HepG2 (cell line): ENCODE data around the gene CHST10. TPM values are rescaled to one million over a fixed set of nuclear protein-coding genes. Genes with fewer than 3 reads are reported as not detected.

Source experiments
- ATAC-seq: fragments of 200-7000 bp; cut with Tn5 transposase; 3 replicates; pipeline ENCODE4 v1.9.1; 2020; ENCODE audit warnings: mild to moderate bottlenecking, moderate library complexity
- BruUV-seq: library from RNA; stranded (reverse); fragments of 400-500 nt; replicated peaks from 2 replicates; lab custom pipeline; 2021; lab: Mats Ljungman, UMichigan
- CTCF ChIA-PET: fragments of 300-600 bp; formaldehyde crosslinking; extraction: SDS; loops from one replicate; lab custom pipeline; 2021; ENCODE audit warnings: low total read pairs, inconsistent platforms, low intra/inter-chr PET ratio; lab: Yijun Ruan, JAX
- POLR2A ChIA-PET: fragments of 350-600 bp; sonication (Branson Sonifier 250); formaldehyde crosslinking; loops from one replicate; lab custom pipeline; 2020; ENCODE audit warnings: antibody characterized with exemption, inconsistent platforms; lab: Yijun Ruan, JAX
- DNase-seq: peaks from one replicate; pipeline ENCODE4 v3.0.0-alpha.2; 2015; ENCODE audit warnings: low spot score
- FAIRE-seq: peaks from 3 replicates; lab custom pipeline; 2011; peaks lifted over from hg19 to GRCh38; lab: Jason Lieb, UNC
- H2AFZ ChIP-seq: one replicate; pipeline ENCODE4 v1.6.1; 2011; ENCODE audit warnings: low read length, inconsistent platforms
- H3K27ac ChIP-seq: fragments of 300-600 bp; 3 replicates; pipeline ENCODE4 v1.8.0; 2011; ENCODE audit warnings: mixed run types, mild to moderate bottlenecking, mixed read lengths, low read length, inconsistent platforms; ENCODE audit not compliant: insufficient read depth; ENCODE audit errors: extremely low read length
- H3K27me3 ChIP-seq, 2 experiments: fragments of 200-600 bp in 1 of 2; 2 replicates in 1 of 2; 3 replicates in 1 of 2; pipeline versions ENCODE4 v1.6.0 to v1.8.0; 2011; ENCODE audit warnings: low read length in 2 of 2, mild to moderate bottlenecking in 2 of 2, moderate library complexity in 2 of 2, inconsistent platforms in 1 of 2; ENCODE audit not compliant: insufficient read depth in 2 of 2, control insufficient read depth in 1 of 2
- H3K36me3 ChIP-seq, 2 experiments: fragments of 200-600 bp in 1 of 2; replicated peaks in 1 of 2; 2 replicates in 1 of 2; 3 replicates in 1 of 2; pipeline versions ENCODE4 v1.5.1 to v1.8.0; 2011; ENCODE audit warnings: low read length in 2 of 2, inconsistent platforms in 1 of 2; ENCODE audit not compliant: insufficient read depth in 2 of 2, control insufficient read depth in 1 of 2
- H3K4me1 ChIP-seq: 2 replicates; pipeline ENCODE4 v1.5.1; 2012; ENCODE audit warnings: low read length, inconsistent platforms; ENCODE audit not compliant: insufficient read depth
- H3K4me2 ChIP-seq: 2 replicates; pipeline ENCODE4 v1.6.0; 2011; ENCODE audit warnings: low read depth, low read length, inconsistent platforms
- H3K4me3 ChIP-seq, 3 experiments: fragments of 200-600 bp in 1 of 3; sonication (generic), shearing (Covaris generic) in 1 of 3; replicated peaks in 1 of 3; 2 replicates each; pipeline ENCODE4 v1.5.1; 2011 to 2016; ENCODE audit warnings: low read length in 3 of 3, inconsistent platforms in 2 of 3, low read depth in 2 of 3, mild to moderate bottlenecking in 2 of 3, control low read depth in 1 of 3, mixed read lengths in 1 of 3; ENCODE audit not compliant: insufficient read depth in 1 of 3
- H3K79me2 ChIP-seq: one replicate; pipeline ENCODE4 v1.6.1; 2011; ENCODE audit warnings: low read length, inconsistent platforms; ENCODE audit not compliant: insufficient read depth
- H3K9ac ChIP-seq: 2 replicates; pipeline ENCODE4 v1.6.0; 2011; ENCODE audit warnings: mild to moderate bottlenecking, low read depth, low read length, inconsistent platforms; ENCODE audit not compliant: insufficient read depth
- H3K9me3 ChIP-seq: 2 replicates; pipeline ENCODE4 v1.5.1; 2012; ENCODE audit warnings: mild to moderate bottlenecking, low read length
- H4K20me1 ChIP-seq: 2 replicates; pipeline ENCODE4 v1.6.0; 2011; ENCODE audit warnings: inconsistent platforms, mild to moderate bottlenecking, low read length, moderate library complexity; ENCODE audit not compliant: insufficient read depth
- FOSL1 ChIP-seq: sonication (generic); formaldehyde crosslinking; IDR thresholded peaks from 2 replicates; pipeline ENCODE4 v1.9.0; 2021; ENCODE audit warnings: missing genetic modification reagents, borderline replicate concordance
- GRHL1 ChIP-seq: sonication (generic); formaldehyde crosslinking; conservative IDR thresholded peaks from 2 replicates; pipeline ENCODE4 v1.8.0; 2022; ENCODE audit warnings: missing genetic modification reagents
- PCBP2 ChIP-seq: fragments of 200-400 bp; formaldehyde crosslinking; optimal IDR thresholded peaks from 2 replicates; pipeline ENCODE3; 2018; ENCODE audit warnings: low read length, low read depth; ENCODE audit not compliant: poor library complexity, severe bottlenecking
- TGIF2 ChIP-seq: IDR thresholded peaks from 2 replicates; pipeline ENCODE4 v1.6.1; 2016; ENCODE audit warnings: control low read depth, missing compliant biosample characterization
- TIGD3 ChIP-seq: sonication (generic); formaldehyde crosslinking; IDR thresholded peaks from 2 replicates; pipeline ENCODE4 v1.5.1; 2020; ENCODE audit warnings: mild to moderate bottlenecking, missing genetic modification reagents, borderline replicate concordance
- TRIM24 ChIP-seq: sonication (generic); formaldehyde crosslinking; IDR thresholded peaks from 2 replicates; pipeline ENCODE4 v1.8.0; 2022; ENCODE audit warnings: mild to moderate bottlenecking, missing genetic modification reagents
- UBTF ChIP-seq: sonication (generic); formaldehyde crosslinking; IDR thresholded peaks from 2 replicates; pipeline ENCODE4 v1.4.0; 2020; ENCODE audit warnings: mild to moderate bottlenecking, missing genetic modification reagents
- ZKSCAN1 ChIP-seq: fragments of 150-350 bp; IDR thresholded peaks from 2 replicates; pipeline ENCODE4 v1.6.1; 2014; ENCODE audit warnings: low read length
- ZNF260 ChIP-seq: sonication (generic); formaldehyde crosslinking; IDR thresholded peaks from 2 replicates; pipeline ENCODE4 v1.4.0; 2020; ENCODE audit warnings: missing genetic modification reagents, low read depth, mild to moderate bottlenecking, borderline replicate concordance
- ZNF317 ChIP-seq: sonication (generic); formaldehyde crosslinking; IDR thresholded peaks from 2 replicates; pipeline ENCODE4 v1.5.0; 2020; ENCODE audit warnings: mild to moderate bottlenecking, missing genetic modification reagents
- ZNF503 ChIP-seq: sonication (generic); formaldehyde crosslinking; IDR thresholded peaks from 2 replicates; pipeline ENCODE4 v1.4.0; 2020; ENCODE audit warnings: missing genetic modification reagents
- ZNF564 ChIP-seq: sonication (generic); formaldehyde crosslinking; IDR thresholded peaks from 2 replicates; pipeline ENCODE4 v1.8.1; 2023; ENCODE audit warnings: mild to moderate bottlenecking, missing genetic modification reagents
- ZNF605 ChIP-seq: sonication (generic); formaldehyde crosslinking; IDR thresholded peaks from 2 replicates; pipeline ENCODE4 v1.8.0; 2022; ENCODE audit warnings: mild to moderate bottlenecking, missing genetic modification reagents
- ZNF7 ChIP-seq: IDR thresholded peaks from 2 replicates; pipeline ENCODE4 v1.6.1; 2016; ENCODE audit warnings: missing biosample characterization, missing genetic modification reagents
- ZUFSP ChIP-seq: sonication (generic); formaldehyde crosslinking; IDR thresholded peaks from 2 replicates; pipeline ENCODE4 v1.9.0; 2021; ENCODE audit warnings: missing genetic modification reagents, mild to moderate bottlenecking, borderline replicate concordance
- WGBS: methylation state at CpG from one replicate; pipeline ENCODE4 v1.1.6; 2017; ENCODE audit warnings: low lambda C conversion rate; 5-methylcytosine and 5-hydroxymethylcytosine counted together
- in situ Hi-C: cut with HindIII; loops from 2 replicates; pipeline ENCODE4 v1.10.0; 2017; ENCODE audit warnings: low pct_unique_long_range_greater_than_20kb; ENCODE audit not compliant: extremely low pct_ligation_motif_present
- intact Hi-C: fragments of 100-400 bp; cut with micrococcal nuclease; formaldehyde crosslinking; loops from one replicate; pipeline ENCODE4 v1.10.0; 2022; ENCODE audit not compliant: unreplicated experiment
- polyA plus RNA-seq, 8 experiments: library from polyadenylated mRNA; depleted of rRNA in 3 of 8; stranded (reverse) in 7 of 8; unstranded in 1 of 8; fragments of >200 nt; fragmentation: Illumina TruSeq in 4 of 8; extraction: Trizol in 4 of 8; gene quantifications; 2 replicates each; pipeline versions ENCODE4 v1.2.1 to v1.2.3, GENCODE V29; 2011 to 2016; ENCODE audit warnings: low read depth in 4 of 8, missing spikeins in 1 of 8, mixed read lengths in 1 of 8; ENCODE audit not compliant: insufficient read depth in 1 of 8
- total RNA-seq, 5 experiments: library from RNA; depleted of rRNA; stranded (reverse); fragments of >200 nt; fragmentation: Illumina TruSeq; extraction: Trizol; gene quantifications; 2 replicates each; pipeline ENCODE4 v1.2.3, GENCODE V29; 2016; ENCODE audit warnings: low read depth in 1 of 5

CHST10 gene
- total and polyA plus RNA-seq, 2 of the 13 experiments (the other 11 are each of a cell fraction or from before 2014, with no cell fraction given) = 10.5 to 14.2 TPM

GRCh38 chr2:100427627-100428258, 10.3 kb upstream of the CHST10 start:
- CTCF ChIA-PET = no interaction called here
- intact Hi-C loops (no loop called here), in situ Hi-C loops (no loop called here)
- Histone ChIP-seq H2AFZ (no peak overlapping the region), H3K36me3 (no peaks in the 10 kb centered on the region), H3K9ac (no peak overlapping the region), H3K9me3 (no peaks in the 10 kb centered on the region), H3K4me3 (no peak overlapping the region), H3K27ac (no peak overlapping the region), H3K27me3 (peaks cover 0 to 5% of the 10 kb centered on the region in 2 experiments; a peak in 1 of 5 replicates), H4K20me1 (no peaks in the 10 kb centered on the region), H3K4me2 (no peak overlapping the region), H3K4me1 (no peaks in the 10 kb centered on the region), H3K79me2 (no peaks in the 10 kb centered on the region)
- 14% methylated on average over 11 of the region's 11 CpGs for WGBS
- POLR2A ChIA-PET = no interaction called here
- BruUV-seq = no TSS peak
- ATAC-seq (peak; percentile 82), FAIRE-seq (no peak), DNase-seq (peak; percentile 24)
- TF ChIP-seq TRIM24 (no peak), TIGD3 (CRISPR knock-in tag) (no peak), ZUFSP (CRISPR knock-in tag) (no peak), PCBP2 (no peak), TGIF2 (no peak), FOSL1 (CRISPR knock-in tag) (no peak), UBTF (CRISPR knock-in tag) (no peak), ZNF503 (CRISPR knock-in tag) (no peak), ZNF317 (CRISPR knock-in tag) (no peak), ZNF7 (CRISPR knock-in tag) (no peak), ZNF260 (CRISPR knock-in tag) (no peak), ZNF605 (no peak), ZKSCAN1 (no peak), GRHL1 (no peak), ZNF564 (no peak)
